Neural cell (in vitro differentiated cells): Measurements from ENCODE around the gene NFIA. TPM values are rescaled to one million over a fixed set of nuclear protein-coding genes. Genes with fewer than 3 reads are reported as not detected.
"Not testable (repeated sequence)": the region's sequence is repeated elsewhere in the genome, so short reads cannot be mapped to it uniquely, and the experiment has no call there.

Source experiments
- H2AFZ ChIP-seq: fragments of 200-600, 300-800 bp; sonication (generic), shearing (Covaris generic); 2 replicates; pipeline ENCODE4 v1.6.0; 2014; ENCODE audit warnings: low read depth, mild to moderate bottlenecking, antibody characterized with exemption, low read length, moderate library complexity
- H3F3A ChIP-seq: fragments of 200-600 bp; shearing (Covaris generic); 2 replicates; pipeline ENCODE4 v1.6.1; 2016; ENCODE audit warnings: mild to moderate bottlenecking, moderate library complexity, mixed read lengths, antibody characterized with exemption, low read length; ENCODE audit not compliant: insufficient read depth, poor library complexity, severe bottlenecking
- H3K27ac ChIP-seq: fragments of 200-600, 300-800 bp; sonication (generic), shearing (Covaris generic); 2 replicates; pipeline ENCODE4 v1.5.1; 2014; ENCODE audit warnings: mild to moderate bottlenecking, low read length, moderate library complexity
- H3K27me3 ChIP-seq: fragments of 300-800, 200-600 bp; sonication (generic), shearing (Covaris generic); 2 replicates; pipeline ENCODE4 v1.6.0; 2014; ENCODE audit warnings: mild to moderate bottlenecking, low read depth, low read length, moderate library complexity; ENCODE audit not compliant: insufficient read depth
- H3K36me3 ChIP-seq: fragments of 300-800, 200-600 bp; sonication (generic), shearing (Covaris generic); 2 replicates; pipeline ENCODE4 v1.5.1; 2014; ENCODE audit warnings: mild to moderate bottlenecking, antibody characterized with exemption, low read length, moderate library complexity; ENCODE audit not compliant: insufficient read depth
- H3K4me2 ChIP-seq: fragments of 300-800, 200-600 bp; sonication (generic), shearing (Covaris generic); 2 replicates; pipeline ENCODE4 v1.6.0; 2014; ENCODE audit warnings: mild to moderate bottlenecking, low read length
- H3K4me3 ChIP-seq: fragments of 300-800, 200-600 bp; sonication (generic), shearing (Covaris generic); 2 replicates; pipeline ENCODE4 v1.5.1; 2014; ENCODE audit warnings: mild to moderate bottlenecking, low read length, moderate library complexity
- H3K79me2 ChIP-seq: fragments of 200-600 bp; shearing (Covaris generic); replicated peaks from 2 replicates; pipeline ENCODE4 v1.6.0; 2014; ENCODE audit warnings: mild to moderate bottlenecking, low read length, moderate library complexity; ENCODE audit not compliant: insufficient read depth
- H3K9ac ChIP-seq: fragments of 300-800, 200-600 bp; sonication (generic), shearing (Covaris generic); 2 replicates; pipeline ENCODE4 v1.6.1; 2016; ENCODE audit warnings: mild to moderate bottlenecking, low read length, mixed read lengths
- H3K9me2 ChIP-seq: fragments of 200-600 bp; shearing (Covaris generic); 2 replicates; pipeline ENCODE4 v1.6.1; 2016; ENCODE audit warnings: mild to moderate bottlenecking, low read length, mixed read lengths; ENCODE audit not compliant: insufficient read depth
- H3K9me3 ChIP-seq: fragments of 200-600, 300-800 bp; sonication (generic), shearing (Covaris generic); 2 replicates; pipeline ENCODE4 v1.6.1; 2016; ENCODE audit warnings: mild to moderate bottlenecking, mixed run types, low read length, moderate library complexity, mixed read lengths
- H4K20me1 ChIP-seq: fragments of 200-600 bp; shearing (Covaris generic); 2 replicates; pipeline ENCODE4 v1.6.1; 2016; ENCODE audit warnings: mild to moderate bottlenecking, mixed run types; ENCODE audit not compliant: insufficient read depth
- EP300 ChIP-seq: fragments of 450-650 bp; conservative IDR thresholded peaks from 2 replicates; pipeline ENCODE4 v1.6.1; 2014; ENCODE audit warnings: antibody characterized with exemption, mild to moderate bottlenecking, moderate library complexity; ENCODE audit not compliant: poor library complexity, severe bottlenecking
- EZH2 ChIP-seq: fragments of 200-600, 300-800 bp; shearing (Covaris generic), sonication (generic); IDR thresholded peaks from 2 replicates; pipeline ENCODE4 v1.6.1; 2014; ENCODE audit warnings: antibody characterized with exemption, low read length, borderline replicate concordance, mild to moderate bottlenecking; ENCODE audit not compliant: insufficient read depth, poor library complexity, severe bottlenecking
- MXI1 ChIP-seq: fragments of 450-650 bp; conservative IDR thresholded peaks from 2 replicates; pipeline ENCODE4 v1.6.1; 2014; ENCODE audit warnings: antibody characterized with exemption, mild to moderate bottlenecking; ENCODE audit not compliant: poor library complexity, severe bottlenecking
- POLR2AphosphoS5 ChIP-seq: IDR thresholded peaks from 2 replicates; pipeline ENCODE4 v1.6.1; 2012
- RAD21 ChIP-seq: fragments of 450-650 bp; conservative IDR thresholded peaks from 2 replicates; pipeline ENCODE4 v1.6.1; 2014; ENCODE audit warnings: antibody characterized with exemption, mild to moderate bottlenecking, moderate library complexity
- SMC3 ChIP-seq: fragments of 450-650 bp; conservative IDR thresholded peaks from 2 replicates; pipeline ENCODE4 v1.6.1; 2014; ENCODE audit warnings: antibody characterized with exemption, mild to moderate bottlenecking, moderate library complexity; ENCODE audit not compliant: poor library complexity
- TAF1 ChIP-seq: IDR thresholded peaks from 2 replicates; pipeline ENCODE4 v1.6.1; 2012; ENCODE audit warnings: low read depth
- polyA plus RNA-seq: library from polyadenylated mRNA; depleted of rRNA; stranded (reverse); fragments of >200 nt; gene quantifications from 2 replicates; pipeline ENCODE4 v1.2.3, GENCODE V29; 2014
- TF ChIP-seq, protein P1 (sequence below): IDR thresholded peaks from 2 replicates; pipeline ENCODE4 v1.6.1; 2012; ENCODE audit warnings: borderline replicate concordance
- TF ChIP-seq, protein P2 (sequence below): fragments of 450-650 bp; IDR thresholded peaks from 2 replicates; pipeline ENCODE4 v1.5.1; 2014; ENCODE audit warnings: antibody characterized with exemption, mild to moderate bottlenecking, moderate library complexity; ENCODE audit not compliant: poor library complexity, severe bottlenecking

Gene NFIA
- polyA plus RNA-seq, 1 donor from 2014 or later: 0.47 TPM

DNA sequence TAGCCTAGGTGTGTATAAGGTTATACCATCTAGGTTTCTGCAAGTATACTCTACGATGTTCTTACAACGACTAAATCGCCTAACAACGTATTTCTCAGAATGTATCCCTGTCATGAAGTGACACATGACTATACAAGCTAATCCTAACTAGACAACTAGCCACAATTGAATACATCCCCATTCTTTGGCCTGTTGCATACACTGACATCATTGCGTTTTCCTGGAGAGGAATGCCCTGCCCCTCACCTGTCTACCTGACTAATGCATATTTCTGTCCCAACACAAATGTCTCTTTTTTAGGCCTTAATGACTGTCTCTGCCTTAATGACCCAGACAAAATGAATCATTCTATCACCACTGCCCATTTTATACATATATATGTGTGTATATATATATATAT, 8.5 kb upstream of the NFIA start:
- Histone ChIP-seq H4K20me1 (no peaks in the 10 kb centered on the region), H3K27ac (no peak overlapping the region), H3K4me3 (no peak overlapping the region), H3K9me2 (no peaks in the 10 kb centered on the region), H3K9ac (no peak overlapping the region), H3K27me3 (peaks cover 28% of the 10 kb centered on the region), H2AFZ (no peak overlapping the region), H3K36me3 (no peaks in the 10 kb centered on the region), H3K4me2 (no peak overlapping the region), H3F3A (peaks cover 5% of the 10 kb centered on the region), H3K79me2 (no peaks in the 10 kb centered on the region), H3K9me3 (no peaks in the 10 kb centered on the region)
- TF ChIP-seq TAF1: no peak
- no peak for TF ChIP-seq EZH2
- TF ChIP-seq RAD21: no peak
- no peak for TF ChIP-seq SMC3
- no peak for TF ChIP-seq EP300

DNA sequence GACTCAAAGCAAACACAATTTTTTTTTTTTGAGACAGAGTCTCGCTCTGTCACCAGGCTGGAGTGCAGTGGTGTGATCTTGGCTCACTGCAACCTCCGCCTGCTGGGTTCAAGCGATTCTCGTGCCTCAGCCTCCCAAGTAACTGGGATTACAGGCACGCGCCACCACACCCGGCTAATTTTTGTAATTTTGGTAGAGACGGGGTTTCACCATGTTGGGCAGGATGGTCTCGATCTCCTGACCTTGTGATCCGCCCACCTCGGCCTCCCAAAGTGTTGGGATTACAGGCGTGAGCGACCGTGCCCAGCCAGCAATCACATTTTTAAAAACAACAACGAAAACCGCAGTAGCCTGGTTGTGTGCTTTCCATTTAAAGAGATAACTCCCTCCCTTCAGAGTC, 6.5 kb upstream of the NFIA start:
- not testable (repeated sequence) for H3K27ac ChIP-seq, H3K36me3 ChIP-seq, H3K79me2 ChIP-seq, H4K20me1 ChIP-seq, H3K9me2 ChIP-seq, H3K4me2 ChIP-seq, H3F3A ChIP-seq, H2AFZ ChIP-seq, H3K9ac ChIP-seq, H3K4me3 ChIP-seq, H3K9me3 ChIP-seq
- peaks cover 48% of the 10 kb centered on the region for H3K27me3 ChIP-seq

DNA sequence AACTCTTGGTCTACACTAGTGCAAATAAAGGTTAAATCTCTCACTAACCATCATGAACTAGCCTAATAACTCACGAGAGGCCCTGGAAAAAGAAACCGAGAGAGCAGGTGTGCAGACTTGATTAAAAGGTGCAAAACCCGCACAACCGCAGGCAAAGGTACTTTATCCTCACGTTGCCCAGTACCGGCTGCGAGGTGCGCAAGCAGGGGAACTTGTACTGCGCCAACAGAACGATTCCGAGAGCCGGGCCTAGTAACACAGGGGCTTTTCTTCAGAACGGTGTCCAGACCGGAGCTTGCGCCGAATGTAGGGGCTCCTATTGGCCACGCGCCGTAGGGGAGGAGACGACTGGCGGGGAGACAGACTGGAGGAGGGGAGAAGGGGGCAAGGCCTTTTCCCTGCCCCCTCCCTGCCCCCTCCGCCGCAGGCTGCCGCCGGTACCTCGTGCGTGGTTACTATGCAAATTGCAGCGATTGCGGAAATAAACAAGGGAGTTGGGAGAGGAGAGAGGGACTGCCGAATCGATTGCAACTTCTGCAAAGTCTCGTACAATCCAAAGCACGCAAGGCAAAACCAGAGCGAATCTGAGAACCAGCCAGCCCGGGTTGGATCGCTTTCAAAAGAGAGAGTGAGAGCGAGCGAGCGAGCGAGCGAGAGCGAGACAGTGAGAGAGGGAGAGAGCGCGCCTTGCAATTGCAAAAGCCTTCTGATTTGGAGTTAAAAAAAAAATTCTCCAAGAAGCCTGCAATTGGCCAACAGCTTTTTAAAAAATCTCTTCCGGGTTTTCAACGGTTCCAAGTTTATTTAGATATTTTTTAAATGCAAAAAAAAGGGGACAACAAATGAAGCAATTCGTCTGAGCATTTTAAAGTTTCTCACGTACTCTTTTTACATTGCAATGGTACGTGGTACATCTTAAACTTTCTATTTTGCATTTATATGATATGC, 5.4 kb upstream of the NFIA start:
- H3K79me2 ChIP-seq: no peaks in the 10 kb centered on the region
- no peaks in the 10 kb centered on the region for H4K20me1 ChIP-seq
- H3F3A ChIP-seq: peaks cover 5% of the 10 kb centered on the region
- H3K9me2 ChIP-seq: no peaks in the 10 kb centered on the region
- peak overlapping the region; percentile 69 for H3K4me3 ChIP-seq
- H3K9me3 ChIP-seq: no peaks in the 10 kb centered on the region
- peaks cover 60% of the 10 kb centered on the region for H3K27me3 ChIP-seq
- peak overlapping the region; percentile 89 for H3K4me2 ChIP-seq
- no peak overlapping the region for H3K27ac ChIP-seq
- no peak overlapping the region for H2AFZ ChIP-seq
- TF ChIP-seq RAD21: peak; percentile 12
- peak; percentile 49 for TF ChIP-seq MXI1
- no peak for TF ChIP-seq TAF1
- peak; percentile 11 for TF ChIP-seq SMC3
- H3K9ac ChIP-seq: peak overlapping the region; percentile 20
- no peaks in the 10 kb centered on the region for H3K36me3 ChIP-seq

DNA sequence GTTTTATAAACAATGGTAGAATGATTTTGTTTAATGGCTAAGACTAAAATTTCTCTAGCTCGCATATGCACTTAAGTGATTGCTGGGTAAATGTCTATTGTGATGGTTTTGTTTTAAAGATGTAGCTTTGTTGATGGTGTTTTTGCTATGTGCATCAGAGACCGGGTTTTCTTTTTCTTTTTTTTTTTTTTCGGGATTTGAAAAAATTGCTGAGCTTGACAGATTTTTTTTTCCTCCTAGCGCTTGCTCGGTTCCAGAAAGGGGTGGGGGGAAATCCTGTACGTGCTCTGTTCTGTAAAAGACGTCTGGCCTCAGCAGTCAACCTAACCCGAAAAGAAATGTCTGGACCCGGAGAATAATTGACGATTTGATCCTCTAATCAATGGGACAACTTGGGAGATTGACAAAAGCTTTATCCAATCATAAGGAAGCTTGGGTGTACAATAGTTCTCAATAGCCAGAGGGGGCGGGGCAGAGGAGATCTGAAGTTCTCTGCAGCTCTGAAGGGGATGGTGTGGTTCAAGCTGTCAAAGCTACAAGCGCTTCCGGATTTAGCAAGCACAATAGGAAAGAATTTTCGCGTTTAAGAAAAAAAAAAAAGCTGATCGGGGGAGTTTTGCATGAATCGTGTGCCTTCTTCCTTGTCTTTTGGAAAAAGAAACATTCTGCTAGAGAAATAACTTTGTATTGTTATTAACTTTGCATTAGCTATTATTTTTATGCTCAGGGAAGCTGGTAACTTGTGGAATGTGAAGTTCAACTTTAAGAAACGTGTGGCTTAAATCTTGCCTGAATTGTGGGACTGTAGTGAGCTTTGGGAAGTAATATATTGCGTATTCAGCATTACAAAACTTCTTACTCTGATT, 4.5 kb upstream of the NFIA start:
- Histone ChIP-seq H3K27ac (no peak overlapping the region), H4K20me1 (no peaks in the 10 kb centered on the region), H3K9ac (peak overlapping the region; percentile 20), H3K4me3 (peak overlapping the region; percentile 69), H3K4me2 (peak overlapping the region; percentile 89), H3K9me2 (no peaks in the 10 kb centered on the region), H3K9me3 (no peaks in the 10 kb centered on the region), H2AFZ (no peak overlapping the region), H3K36me3 (no peaks in the 10 kb centered on the region), H3F3A (peaks cover 5% of the 10 kb centered on the region), H3K79me2 (no peaks in the 10 kb centered on the region), H3K27me3 (peaks cover 67% of the 10 kb centered on the region)
- TF ChIP-seq EZH2 (no peak), SMC3 (no peak), TAF1 (no peak), POLR2AphosphoS5 (no peak), MXI1 (no peak), EP300 (no peak), RAD21 (no peak)
- TF ChIP-seq, protein P1, sequence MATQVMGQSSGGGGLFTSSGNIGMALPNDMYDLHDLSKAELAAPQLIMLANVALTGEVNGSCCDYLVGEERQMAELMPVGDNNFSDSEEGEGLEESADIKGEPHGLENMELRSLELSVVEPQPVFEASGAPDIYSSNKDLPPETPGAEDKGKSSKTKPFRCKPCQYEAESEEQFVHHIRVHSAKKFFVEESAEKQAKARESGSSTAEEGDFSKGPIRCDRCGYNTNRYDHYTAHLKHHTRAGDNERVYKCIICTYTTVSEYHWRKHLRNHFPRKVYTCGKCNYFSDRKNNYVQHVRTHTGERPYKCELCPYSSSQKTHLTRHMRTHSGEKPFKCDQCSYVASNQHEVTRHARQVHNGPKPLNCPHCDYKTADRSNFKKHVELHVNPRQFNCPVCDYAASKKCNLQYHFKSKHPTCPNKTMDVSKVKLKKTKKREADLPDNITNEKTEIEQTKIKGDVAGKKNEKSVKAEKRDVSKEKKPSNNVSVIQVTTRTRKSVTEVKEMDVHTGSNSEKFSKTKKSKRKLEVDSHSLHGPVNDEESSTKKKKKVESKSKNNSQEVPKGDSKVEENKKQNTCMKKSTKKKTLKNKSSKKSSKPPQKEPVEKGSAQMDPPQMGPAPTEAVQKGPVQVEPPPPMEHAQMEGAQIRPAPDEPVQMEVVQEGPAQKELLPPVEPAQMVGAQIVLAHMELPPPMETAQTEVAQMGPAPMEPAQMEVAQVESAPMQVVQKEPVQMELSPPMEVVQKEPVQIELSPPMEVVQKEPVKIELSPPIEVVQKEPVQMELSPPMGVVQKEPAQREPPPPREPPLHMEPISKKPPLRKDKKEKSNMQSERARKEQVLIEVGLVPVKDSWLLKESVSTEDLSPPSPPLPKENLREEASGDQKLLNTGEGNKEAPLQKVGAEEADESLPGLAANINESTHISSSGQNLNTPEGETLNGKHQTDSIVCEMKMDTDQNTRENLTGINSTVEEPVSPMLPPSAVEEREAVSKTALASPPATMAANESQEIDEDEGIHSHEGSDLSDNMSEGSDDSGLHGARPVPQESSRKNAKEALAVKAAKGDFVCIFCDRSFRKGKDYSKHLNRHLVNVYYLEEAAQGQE: no peak
- TF ChIP-seq, protein P2, sequence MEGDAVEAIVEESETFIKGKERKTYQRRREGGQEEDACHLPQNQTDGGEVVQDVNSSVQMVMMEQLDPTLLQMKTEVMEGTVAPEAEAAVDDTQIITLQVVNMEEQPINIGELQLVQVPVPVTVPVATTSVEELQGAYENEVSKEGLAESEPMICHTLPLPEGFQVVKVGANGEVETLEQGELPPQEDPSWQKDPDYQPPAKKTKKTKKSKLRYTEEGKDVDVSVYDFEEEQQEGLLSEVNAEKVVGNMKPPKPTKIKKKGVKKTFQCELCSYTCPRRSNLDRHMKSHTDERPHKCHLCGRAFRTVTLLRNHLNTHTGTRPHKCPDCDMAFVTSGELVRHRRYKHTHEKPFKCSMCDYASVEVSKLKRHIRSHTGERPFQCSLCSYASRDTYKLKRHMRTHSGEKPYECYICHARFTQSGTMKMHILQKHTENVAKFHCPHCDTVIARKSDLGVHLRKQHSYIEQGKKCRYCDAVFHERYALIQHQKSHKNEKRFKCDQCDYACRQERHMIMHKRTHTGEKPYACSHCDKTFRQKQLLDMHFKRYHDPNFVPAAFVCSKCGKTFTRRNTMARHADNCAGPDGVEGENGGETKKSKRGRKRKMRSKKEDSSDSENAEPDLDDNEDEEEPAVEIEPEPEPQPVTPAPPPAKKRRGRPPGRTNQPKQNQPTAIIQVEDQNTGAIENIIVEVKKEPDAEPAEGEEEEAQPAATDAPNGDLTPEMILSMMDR: no peak
